Heart right ventricle (tissue), 16 donors: Measurements from ENCODE around the gene PADI1. TPM values are rescaled to one million over a fixed set of nuclear protein-coding genes. Genes with fewer than 3 reads are reported as not detected.

ENCODE experiments used
- ATAC-seq, 8 donors: fragments of 200-7000 bp; cut with Tn5 transposase; one replicate each; pipeline ENCODE4 v1.9.1; 2020; ENCODE audit warnings: mild to moderate bottlenecking in 8 of 8, moderate library complexity in 8 of 8, moderate number of reproducible peaks in 1 of 8
- DNase-seq, 2 donors: peaks; one replicate each; pipeline ENCODE4 v3.0.0-alpha.2; 2020
- H3K27ac ChIP-seq, 10 donors: fragments of 200-600 bp; sonication (generic) in 2 of 10; one replicate each; pipeline versions ENCODE4 v1.5.0 to v1.8.0; 2020 to 2022; ENCODE audit warnings: mild to moderate bottlenecking in 3 of 10
- H3K27me3 ChIP-seq, 7 donors: fragments of 200-600 bp; one replicate each; pipeline ENCODE4 v1.8.0; 2021 to 2022; ENCODE audit warnings: mild to moderate bottlenecking in 2 of 7
- H3K36me3 ChIP-seq, 9 donors: fragments of 200-600 bp; sonication (generic) in 1 of 9; one replicate each; pipeline versions ENCODE4 v1.5.0 to v1.8.0; 2020 to 2022; ENCODE audit warnings: mild to moderate bottlenecking in 2 of 9
- H3K4me1 ChIP-seq, 9 donors: fragments of 200-600 bp; sonication (generic) in 1 of 9; one replicate each; pipeline versions ENCODE4 v1.5.0 to v1.8.0; 2020 to 2022; ENCODE audit warnings: mild to moderate bottlenecking in 4 of 9
- H3K4me3 ChIP-seq, 10 donors: fragments of 200-600 bp; sonication (generic) in 2 of 10; one replicate each; pipeline versions ENCODE4 v1.5.0 to v1.8.0; 2020 to 2022; ENCODE audit warnings: mild to moderate bottlenecking in 7 of 10, moderate library complexity in 2 of 10
- H3K9me3 ChIP-seq, 11 donors: fragments of 200-600 bp in 10 of 11; sonication (generic) in 2 of 11; one replicate each; pipeline versions ENCODE4 v1.5.0 to v1.8.0; 2013 to 2022; ENCODE audit warnings: mild to moderate bottlenecking in 2 of 11, control low read depth in 1 of 11, moderate library complexity in 1 of 11
- WGBS, 2 donors: extraction: QIAGEN DNeasy Blood & Tissue Kit; methylation state at CpG; one replicate each; pipeline ENCODE4 v1.1.7; 2013; ENCODE audit warnings: inconsistent platforms in 1 of 2; 5-methylcytosine and 5-hydroxymethylcytosine counted together
- intact Hi-C, 10 donors: fragments of 100-400 bp; cut with DNase I; formaldehyde crosslinking; loops; one replicate each; pipeline versions ENCODE4 v1.11.1 to v1.14.2; 2022
- polyA plus RNA-seq, 2 donors: library from polyadenylated mRNA; stranded (reverse); fragments of 200-250 nt; gene quantifications; one replicate each; pipeline ENCODE4 v1.2.3, GENCODE V29; 2013
- total RNA-seq, 10 donors: library from RNA; stranded (reverse); fragmentation: NEBNext Ultra II Directional in 3 of 10; extraction: Animal tissue kit (Norgen Biotek cat#: 25700) in 3 of 10; gene quantifications; one replicate each; pipeline versions ENCODE4 v1.2.1 to v1.2.4, GENCODE V29; 2021 to 2023
- TF ChIP-seq, protein P1 (sequence below), 9 donors: fragments of 200-600 bp; sonication (generic) in 2 of 9; IDR thresholded peaks; one replicate each; pipeline versions ENCODE4 v1.5.0 to v1.8.0; 2021 to 2022; ENCODE audit warnings: antibody characterized with exemption in 9 of 9, mild to moderate bottlenecking in 5 of 9, moderate library complexity in 1 of 9
- donor health status: Arrhythmogenic right ventricular cardiomyopathy.
- donor health status: ischemic (EF 13 %, LVEDD 7.1; RV severe dilation, severe dysfunction).
- donor health status: healthy with polysubstance abuse.
- donor health status: DM: no; HTN: yes; CAD: no.
- donor health status: DM: no; HTN: no; CAD: no.
- donor health status: ischemic (EF 25% LVEDD 6.9; RV normal size, moderate dysfunction).
- donor health status: ischemic (EF 25% LVEDD 5.7; RV mildly dilated, moderate dysfunction).
- donor health status: healthy.
- donor health status: DM: yes; HTN: yes; CAD: no.
- donor health status: Ischemic cardiomyopathy.
- donor health status: ischemic (EF 35%, LVEDD 5.7; RV mildly dilated, moderate dysfunction).
- donor health status: nonischemic (EF 11% LVEDD 7.7; RV severe dilation, severe dysfunction).
- donor health status: DM: yes; HTN: yes; CAD: no.
- donor health status: PGD.
- donor health status: ischemic (EF 29% LVEDD 5.4; RV normal size, mild dysfunction).
- donor health status: nonischemic (EF 23%, LVEDD 6.1; RV moderate dilation, normal function).

The PADI1 gene
- total and polyA plus RNA-seq, 12 donors: 0.01 TPM; not detected in 11

DNA sequence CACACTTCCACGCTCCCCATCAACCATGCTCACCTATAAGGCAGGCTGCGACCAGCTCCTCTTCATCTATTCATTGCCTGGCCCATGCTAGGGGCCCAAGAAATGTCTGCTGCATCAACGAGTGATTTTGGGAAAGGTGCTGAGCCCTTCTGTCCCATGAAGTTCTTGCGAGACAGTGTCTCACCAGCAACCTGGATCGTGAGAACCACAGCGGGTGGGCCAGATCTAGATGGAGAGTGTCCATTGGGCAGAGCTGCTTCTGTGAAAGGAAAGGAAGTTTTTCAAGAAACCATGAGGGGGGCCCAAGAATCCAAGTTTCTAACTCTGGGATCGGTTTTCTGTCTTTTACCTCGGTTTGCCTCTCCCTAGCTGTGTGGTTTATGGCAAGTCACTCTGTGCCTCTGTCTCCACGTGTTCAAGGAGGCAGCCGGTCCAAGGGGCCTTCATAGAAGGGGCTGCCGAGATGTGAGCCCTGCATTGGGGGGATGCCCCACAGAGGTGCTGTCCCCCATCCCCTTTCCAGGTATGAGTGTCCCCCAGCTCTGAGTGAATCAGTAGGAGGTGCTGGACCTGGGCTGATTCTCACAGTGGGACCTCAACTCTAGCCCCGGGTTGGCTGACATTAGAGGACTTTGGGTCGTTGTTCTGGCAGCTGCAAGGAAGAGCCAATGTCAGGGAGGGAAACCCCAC, 8.3 kb upstream of the PADI1 start:
- no peaks in the 10 kb centered on the region for H3K9me3 ChIP-seq
- TF ChIP-seq, protein P1, sequence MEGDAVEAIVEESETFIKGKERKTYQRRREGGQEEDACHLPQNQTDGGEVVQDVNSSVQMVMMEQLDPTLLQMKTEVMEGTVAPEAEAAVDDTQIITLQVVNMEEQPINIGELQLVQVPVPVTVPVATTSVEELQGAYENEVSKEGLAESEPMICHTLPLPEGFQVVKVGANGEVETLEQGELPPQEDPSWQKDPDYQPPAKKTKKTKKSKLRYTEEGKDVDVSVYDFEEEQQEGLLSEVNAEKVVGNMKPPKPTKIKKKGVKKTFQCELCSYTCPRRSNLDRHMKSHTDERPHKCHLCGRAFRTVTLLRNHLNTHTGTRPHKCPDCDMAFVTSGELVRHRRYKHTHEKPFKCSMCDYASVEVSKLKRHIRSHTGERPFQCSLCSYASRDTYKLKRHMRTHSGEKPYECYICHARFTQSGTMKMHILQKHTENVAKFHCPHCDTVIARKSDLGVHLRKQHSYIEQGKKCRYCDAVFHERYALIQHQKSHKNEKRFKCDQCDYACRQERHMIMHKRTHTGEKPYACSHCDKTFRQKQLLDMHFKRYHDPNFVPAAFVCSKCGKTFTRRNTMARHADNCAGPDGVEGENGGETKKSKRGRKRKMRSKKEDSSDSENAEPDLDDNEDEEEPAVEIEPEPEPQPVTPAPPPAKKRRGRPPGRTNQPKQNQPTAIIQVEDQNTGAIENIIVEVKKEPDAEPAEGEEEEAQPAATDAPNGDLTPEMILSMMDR (IDR thresholded peaks at IDR 0.05): no peak
- intact Hi-C loops: no loop called here
- no peaks in the 10 kb centered on the region for H3K4me1 ChIP-seq
- 83 to 85% methylated on average over 13 of the region's 13 CpGs for WGBS, 2 donors
- H3K36me3 ChIP-seq: no peaks in the 10 kb centered on the region
- H3K4me3 ChIP-seq: no peak overlapping the region
- H3K27me3 ChIP-seq: peaks cover 0 to 75% (median 35%) of the 10 kb centered on the region in 7 donors
- ATAC-seq (no peak), DNase-seq (no peak)
- no peak overlapping the region for H3K27ac ChIP-seq

GRCh38 chr1:17197696-17198095, 7.2 kb upstream of the PADI1 start:
- no peak for DNase-seq
- no peak for ATAC-seq
- H3K27ac ChIP-seq: no peak overlapping the region
- no peaks in the 10 kb centered on the region for H3K4me1 ChIP-seq
- peaks cover 0 to 73% (median 34%) of the 10 kb centered on the region in 7 donors for H3K27me3 ChIP-seq
- H3K9me3 ChIP-seq: no peaks in the 10 kb centered on the region
- H3K36me3 ChIP-seq: no peaks in the 10 kb centered on the region
- H3K4me3 ChIP-seq: no peak overlapping the region
- 83 to 88% methylated on average over 7 of the region's 7 CpGs for WGBS, 2 donors
- TF ChIP-seq, protein P1 (IDR thresholded peaks at IDR 0.05): no peak
- intact Hi-C loops: no loop called here

DNA sequence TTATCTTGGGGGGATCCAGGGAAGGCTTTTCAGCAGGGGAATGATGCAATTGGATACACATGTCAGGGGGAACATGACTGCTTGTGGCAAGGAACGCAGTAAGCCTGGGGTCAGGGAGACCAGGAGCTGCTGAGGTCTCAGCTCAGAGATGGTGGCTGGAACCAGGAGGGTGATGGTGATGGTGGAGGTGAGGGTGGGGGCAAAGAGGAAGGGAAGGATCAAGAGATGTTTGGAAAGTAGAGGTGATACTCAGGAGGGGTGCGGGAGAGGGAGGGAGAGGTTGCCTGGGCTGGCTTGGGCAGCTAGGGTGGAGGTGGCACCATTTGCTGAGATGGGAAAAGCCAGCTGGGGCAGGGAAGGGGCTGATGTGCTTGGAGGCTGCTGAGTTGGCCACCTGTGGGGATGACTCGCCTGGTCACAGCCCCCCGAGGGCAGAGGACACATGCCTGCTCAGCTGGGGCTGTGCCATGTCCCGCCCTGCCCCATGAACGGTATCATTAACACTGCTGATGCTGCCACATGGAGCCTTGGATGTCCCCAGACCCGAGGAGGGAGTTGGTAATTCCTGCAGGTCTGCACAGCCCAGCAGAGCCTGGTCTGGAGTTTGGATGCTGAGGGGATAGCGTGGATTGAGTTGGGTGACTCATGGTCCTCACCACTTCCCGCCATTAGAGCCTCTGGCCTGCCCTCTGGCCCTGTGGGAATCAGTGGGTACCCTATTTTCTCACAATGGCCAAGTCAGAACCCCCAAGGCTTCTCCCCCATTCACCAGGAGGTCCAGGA, 6.3 kb upstream of the PADI1 start:
- H3K4me1 ChIP-seq: no peaks in the 10 kb centered on the region
- 75 to 79% methylated on average over 9 of the region's 9 CpGs for WGBS, 2 donors
- no peak for ATAC-seq
- DNase-seq: no peak
- H3K36me3 ChIP-seq: no peaks in the 10 kb centered on the region
- peaks cover 0 to 69% (median 25%) of the 10 kb centered on the region in 7 donors for H3K27me3 ChIP-seq
- no peak overlapping the region for H3K27ac ChIP-seq
- intact Hi-C loops: no loop called here
- H3K9me3 ChIP-seq: no peaks in the 10 kb centered on the region
- TF ChIP-seq, protein P1 (IDR thresholded peaks at IDR 0.05): no peak
- H3K4me3 ChIP-seq: no peak overlapping the region

DNA sequence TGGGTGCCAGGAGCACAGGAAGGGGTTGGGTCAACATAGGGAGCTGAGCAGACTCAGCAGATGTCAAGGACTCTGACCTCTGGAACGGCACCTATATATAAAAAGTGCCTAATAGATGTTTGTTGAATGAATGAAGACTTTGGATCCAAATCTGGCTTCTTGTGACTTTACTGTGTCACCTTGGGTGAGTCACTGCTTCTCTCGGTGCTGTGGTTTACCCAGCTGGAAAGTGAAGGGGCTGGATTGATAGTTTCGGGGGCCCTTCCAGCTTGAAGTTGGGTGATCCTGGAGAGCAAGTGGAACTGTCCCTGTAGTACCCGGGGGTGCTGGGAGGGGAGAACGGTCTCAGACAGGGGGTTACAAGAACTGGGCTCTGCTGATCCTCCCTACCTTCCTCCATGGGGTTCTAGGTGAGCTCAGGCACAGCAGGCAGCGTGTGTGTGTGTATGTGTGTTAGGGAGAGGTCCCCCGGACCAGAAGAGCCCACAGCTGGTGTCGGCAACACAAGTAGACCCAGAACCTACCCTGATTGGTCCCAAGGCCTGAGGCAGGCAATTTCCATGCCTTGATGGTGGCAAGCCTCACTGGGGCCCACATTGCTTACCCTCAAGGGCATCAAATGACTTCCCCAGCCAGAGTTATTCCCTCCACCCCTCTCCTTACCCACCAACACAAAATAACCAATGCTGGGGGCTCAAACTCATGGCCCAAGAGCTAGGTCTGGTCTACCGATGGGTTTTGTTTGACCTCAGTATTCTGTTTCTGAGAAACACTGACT, 5.5 kb upstream of the PADI1 start:
- Histone ChIP-seq H3K4me3 (no peak overlapping the region), H3K36me3 (no peaks in the 10 kb centered on the region), H3K4me1 (no peaks in the 10 kb centered on the region), H3K9me3 (no peaks in the 10 kb centered on the region), H3K27ac (no peak overlapping the region), H3K27me3 (peaks cover 0 to 70% (median 32%) of the 10 kb centered on the region in 7 donors)
- intact Hi-C loops: no loop called here
- DNase-seq (no peak), ATAC-seq (no peak)
- 76 to 84% methylated on average over 9 of the region's 9 CpGs for WGBS, 2 donors
- TF ChIP-seq, protein P1 (IDR thresholded peaks at IDR 0.05): no peak
